Small intestine (tissue), 7 donors: ENCODE measurements around the gene PRXL2A. TPM values are rescaled to one million over a fixed set of nuclear protein-coding genes. Genes with fewer than 3 reads are reported as not detected.
A peak's percentile ranks its signal among the peaks of the same experiment; 100 is the strongest.

Experiments used
- DNase-seq, 2 donors: peaks; one replicate each; pipeline versions ENCODE4 v3.0.0 to v3.0.0-alpha.2; 2013
- FAIRE-seq: peaks from 2 replicates; lab custom pipeline; 2012; peaks lifted over from hg19 to GRCh38; lab: Jason Lieb, UNC
- H3K27ac ChIP-seq, 3 donors: one replicate each; pipeline ENCODE4 v1.5.1; 2013; ENCODE audit warnings: low read length in 2 of 3, mild to moderate bottlenecking in 2 of 3, control low read depth in 1 of 3, inconsistent platforms in 1 of 3, low read depth in 1 of 3, moderate library complexity in 1 of 3
- H3K27me3 ChIP-seq, 3 donors: one replicate each; pipeline ENCODE4 v1.6.1; 2013; ENCODE audit warnings: low read length in 3 of 3, inconsistent platforms in 1 of 3; ENCODE audit not compliant: control insufficient read depth in 3 of 3, insufficient read depth in 3 of 3
- H3K36me3 ChIP-seq, 3 donors: one replicate each; pipeline ENCODE4 v1.6.1; 2013; ENCODE audit warnings: low read length in 3 of 3, inconsistent platforms in 1 of 3, low read depth in 1 of 3, mild to moderate bottlenecking in 1 of 3, moderate library complexity in 1 of 3; ENCODE audit not compliant: control insufficient read depth in 3 of 3, insufficient read depth in 2 of 3
- H3K4me1 ChIP-seq, 3 donors: one replicate each; pipeline ENCODE4 v1.6.1; 2013; ENCODE audit warnings: low read length in 2 of 3, inconsistent platforms in 1 of 3, low read depth in 1 of 3, mild to moderate bottlenecking in 1 of 3, moderate library complexity in 1 of 3; ENCODE audit not compliant: control insufficient read depth in 3 of 3, insufficient read depth in 2 of 3
- H3K4me3 ChIP-seq, 3 donors: one replicate each; pipeline ENCODE4 v1.5.1; 2013; ENCODE audit warnings: low read length in 3 of 3, control low read depth in 1 of 3, inconsistent platforms in 1 of 3, low read depth in 1 of 3, mild to moderate bottlenecking in 1 of 3, moderate library complexity in 1 of 3
- H3K9me3 ChIP-seq, 2 donors: one replicate each; pipeline ENCODE4 v1.6.1; 2013; ENCODE audit warnings: low read depth in 1 of 2, low read length in 1 of 2; ENCODE audit not compliant: control insufficient read depth in 2 of 2, insufficient read depth in 1 of 2
- WGBS, 3 donors: extraction: QIAGEN DNeasy Blood & Tissue Kit; methylation state at CpG; one replicate each; pipeline ENCODE4 v1.1.7; 2013; 5-methylcytosine and 5-hydroxymethylcytosine counted together
- polyA plus RNA-seq, 4 donors: library from polyadenylated mRNA; stranded (reverse) in 3 of 4; unstranded in 1 of 4; fragments of 200-250 nt in 3 of 4; fragments of 120-200 nt in 1 of 4; gene quantifications; one replicate each; pipeline versions ENCODE4 v1.2.1 to v1.2.3, GENCODE V29; 2013
- donor health status: healthy with polysubstance abuse.
- donor health status: control.
- donor health status: control.
- donor health status: Bipolar disorder and iron deficiency.
- donor health status: healthy.

The PRXL2A gene
- polyA plus RNA-seq, 4 donors: 40.9 to 144 (median 56.9) TPM

DNA sequence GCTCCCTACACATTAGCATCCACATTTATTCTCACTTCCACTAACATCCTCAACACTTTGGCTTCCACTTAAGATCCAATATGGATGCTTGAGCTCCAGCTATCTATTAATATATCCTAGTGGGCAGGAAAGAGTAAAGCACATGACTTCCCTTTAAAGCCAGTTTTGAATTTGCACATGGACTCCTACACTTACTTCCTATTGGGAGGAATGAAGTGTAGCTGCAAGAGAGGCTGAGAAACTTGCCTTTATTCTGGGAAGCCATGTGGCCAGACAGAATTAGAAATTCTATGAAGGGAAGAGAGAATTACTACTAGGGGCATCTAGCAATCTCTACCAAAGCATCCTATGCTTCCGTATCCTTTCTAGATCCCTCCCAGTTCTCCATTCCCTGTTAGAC is 42.8 kb downstream of the PRXL2A start:
- no peak overlapping the region for H3K27ac ChIP-seq
- peaks cover 0 to 26% (median under 1%) of the 10 kb centered on the region in 3 donors for H3K4me1 ChIP-seq
- no peaks in the 10 kb centered on the region for H3K36me3 ChIP-seq
- 94 to 100% (median 95%) methylated on average over 1 of the region's 1 CpG for WGBS, 3 donors
- no peaks in the 10 kb centered on the region for H3K27me3 ChIP-seq
- H3K9me3 ChIP-seq: no peaks in the 10 kb centered on the region
- no peak for FAIRE-seq
- no peak for DNase-seq
- no peak overlapping the region for H3K4me3 ChIP-seq

DNA sequence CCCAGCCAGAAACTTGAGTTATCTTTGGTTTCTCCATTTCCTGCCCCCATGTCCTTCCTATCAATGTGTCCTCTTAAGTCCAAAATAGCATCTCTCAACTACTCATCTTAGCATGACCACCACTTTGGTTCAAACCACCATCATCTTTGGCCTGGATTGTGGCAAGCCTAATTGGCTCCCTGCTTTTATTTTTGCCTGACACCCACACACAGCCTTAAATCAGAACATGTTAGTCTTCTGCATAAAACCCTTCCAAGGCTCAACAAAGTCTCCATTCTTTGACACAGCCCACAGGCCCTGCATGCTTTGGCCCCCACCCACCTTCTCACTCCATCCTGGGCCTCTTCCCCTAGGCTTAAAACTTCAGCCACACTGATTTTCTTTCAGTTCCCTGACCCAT is 43.7 kb downstream of the PRXL2A start:
- Histone ChIP-seq H3K9me3 (no peaks in the 10 kb centered on the region), H3K4me3 (no peak overlapping the region), H3K27me3 (no peaks in the 10 kb centered on the region), H3K4me1 (peaks cover 2 to 31% (median 5%) of the 10 kb centered on the region in 3 donors), H3K36me3 (no peaks in the 10 kb centered on the region), H3K27ac (no peak overlapping the region)
- DNase-seq: no peak
- FAIRE-seq: no peak

DNA sequence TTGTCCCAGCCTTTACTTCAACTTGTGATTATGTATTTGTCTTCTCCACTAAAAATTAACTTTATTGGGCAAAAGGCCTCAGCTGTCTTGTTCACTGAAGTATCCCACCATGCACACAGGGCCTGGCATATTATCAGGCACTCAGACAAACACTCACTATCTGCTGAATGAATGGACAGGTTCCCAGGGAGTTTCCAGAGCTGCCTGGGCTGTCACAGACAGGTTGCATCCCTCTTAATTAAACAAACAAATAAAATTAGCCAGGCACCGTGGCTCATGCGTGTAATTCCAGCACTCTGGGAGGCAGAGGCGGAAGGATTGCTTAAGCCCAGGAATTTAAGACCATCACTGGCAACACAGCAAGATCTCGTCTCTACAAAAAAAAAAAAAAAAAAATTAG is 44.3 kb downstream of the PRXL2A start:
- H3K27me3 ChIP-seq: no peaks in the 10 kb centered on the region
- peaks cover 0 to 2% (median 0%) of the 10 kb centered on the region in 3 donors for H3K36me3 ChIP-seq
- no peak overlapping the region for H3K4me3 ChIP-seq
- no peak overlapping the region for H3K27ac ChIP-seq
- FAIRE-seq (no peak), DNase-seq (no peak)
- 73 to 85% (median 82%) methylated on average over 4 of the region's 4 CpGs for WGBS, 3 donors
- no peaks in the 10 kb centered on the region for H3K9me3 ChIP-seq
- H3K4me1 ChIP-seq: peaks cover 2 to 35% (median 8%) of the 10 kb centered on the region in 3 donors

- no peaks in the 10 kb centered on the region for H3K9me3 ChIP-seq
- WGBS, 3 donors: 35 to 44% (median 38%) methylated on average over 23 of the region's 23 CpGs
- no peaks in the 10 kb centered on the region for H3K27me3 ChIP-seq
- H3K27ac ChIP-seq: peak overlapping the region; percentile 61 to 85 (median 81)
- no peak for DNase-seq
- H3K4me1 ChIP-seq: peaks cover 7 to 41% (median 9%) of the 10 kb centered on the region in 3 donors
- H3K4me3 ChIP-seq: peak overlapping the region in 2 of 3 donors; percentile 47 to 82
- no peak for FAIRE-seq
- H3K36me3 ChIP-seq: peaks cover 0 to 8% (median 0%) of the 10 kb centered on the region in 3 donors
Measured at GRCh38 chr10:80453056-80453841, 44.9 kb downstream of the PRXL2A start.

GRCh38 chr10:80453842-80454512 is 45.6 kb downstream of the PRXL2A start, which contains the start of gene TSPAN14:
Gene TSPAN14, plus strand, starts transcription at chr10:80454310. Its CDS starts 34,924 bp downstream, at chr10:80489234.
- peaks cover 0 to 10% (median 0%) of the 10 kb centered on the region in 3 donors for H3K36me3 ChIP-seq
- 0 to 1% (median 0%) methylated on average over 31 to 97 of the region's 97 CpGs for WGBS, 3 donors
- H3K4me3 ChIP-seq: peak within 1 kb of the TSS; percentile 82 to 90 (median 85)
- no peaks in the 10 kb centered on the region for H3K27me3 ChIP-seq
- no peaks in the 10 kb centered on the region for H3K9me3 ChIP-seq
- peaks cover 7 to 48% (median 12%) of the 10 kb centered on the region in 3 donors for H3K4me1 ChIP-seq
- peak; percentile 86 to 90 for DNase-seq
- peak within 1 kb of the TSS; percentile 94 to 98 (median 97) for H3K27ac ChIP-seq
- FAIRE-seq: no peak

DNA sequence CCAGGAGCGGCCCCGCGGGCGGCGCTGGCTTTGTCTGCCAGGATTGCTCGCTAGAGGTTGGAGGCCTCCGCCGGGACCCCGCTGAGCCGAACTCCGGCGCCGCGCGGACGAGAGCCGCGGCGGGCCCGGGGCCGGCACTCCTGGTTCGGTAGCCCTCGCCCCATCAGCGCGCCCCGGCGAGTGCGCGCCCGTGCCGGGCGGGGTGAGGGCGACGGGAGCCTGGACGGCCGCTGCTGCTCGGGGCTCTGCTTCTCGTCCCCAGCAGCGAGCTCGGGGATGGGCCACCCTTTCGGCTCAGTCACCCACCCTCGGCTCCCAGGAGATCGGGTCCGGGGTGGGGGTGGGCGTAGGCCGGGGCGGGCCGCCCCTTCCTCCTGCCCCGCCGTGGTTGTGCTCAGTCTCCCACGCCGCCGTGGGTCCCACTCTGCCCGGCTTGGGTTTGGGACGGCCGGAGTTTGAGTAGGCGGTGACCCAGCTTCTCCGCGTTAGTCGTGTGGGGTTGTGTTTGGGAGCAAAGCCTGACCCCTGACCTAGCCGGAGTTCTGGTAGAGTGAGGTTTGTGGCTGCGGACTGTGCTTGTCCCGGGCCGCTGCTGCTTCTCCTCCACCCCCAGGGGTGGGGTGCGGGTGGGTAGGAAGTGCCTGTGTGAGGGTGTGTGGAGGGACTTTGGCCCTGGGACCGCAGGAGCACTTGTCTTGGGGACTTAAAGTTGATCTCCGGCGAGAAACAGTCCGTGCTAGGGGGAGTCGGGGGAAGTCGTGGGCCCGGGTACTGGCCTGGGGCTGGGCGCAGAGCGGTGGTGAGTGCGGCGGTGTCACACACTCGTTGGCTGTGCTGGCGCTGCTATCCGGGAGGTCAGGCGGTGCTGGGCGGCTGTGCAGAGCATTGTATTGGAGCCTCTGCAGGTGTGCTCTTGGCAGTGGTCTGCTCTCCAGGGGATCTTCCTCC is 46.4 kb downstream of the PRXL2A start:
- no peak for FAIRE-seq
- 0 to 2% (median 1%) methylated on average over 63 to 81 of the region's 81 CpGs for WGBS, 3 donors
- peak; percentile 88 to 91 for DNase-seq
- no peaks in the 10 kb centered on the region for H3K27me3 ChIP-seq
- H3K36me3 ChIP-seq: peaks cover 0 to 15% (median 0%) of the 10 kb centered on the region in 3 donors
- H3K9me3 ChIP-seq: no peaks in the 10 kb centered on the region
- H3K4me3 ChIP-seq: peak overlapping the region; percentile 82 to 90 (median 85)
- peak overlapping the region; percentile 94 to 98 (median 97) for H3K27ac ChIP-seq
- peaks cover 11 to 48% (median 20%) of the 10 kb centered on the region in 3 donors for H3K4me1 ChIP-seq

- Histone ChIP-seq H3K36me3 (peaks cover 0 to 18% (median 0%) of the 10 kb centered on the region in 3 donors), H3K9me3 (no peaks in the 10 kb centered on the region), H3K4me1 (peaks cover 14 to 56% (median 28%) of the 10 kb centered on the region in 3 donors), H3K4me3 (peak overlapping the region; percentile 82 to 90 (median 85)), H3K27ac (peak overlapping the region; percentile 94 to 98 (median 97)), H3K27me3 (no peaks in the 10 kb centered on the region)
- FAIRE-seq (no peak), DNase-seq (no peak)
- whole genome bisulfite sequencing, 3 donors: 38 to 52% (median 46%) methylated on average over 12 to 13 of the region's 13 CpGs
Measured at GRCh38 chr10:80455461-80456349, 47.4 kb downstream of the PRXL2A start.
